Lower leg skin (tissue), 4 donors: Measurements from ENCODE around the gene SCD5. TPM values are rescaled to one million over a fixed set of nuclear protein-coding genes. Genes with fewer than 3 reads are reported as not detected.

Experiments
- DNase-seq, 2 donors: peaks; one replicate each; pipeline ENCODE4 v3.0.0-alpha.2; 2019; ENCODE audit warnings: low spot score in 2 of 2
- H3K4me3 ChIP-seq: fragments of 200-600 bp; sonication (generic); 2 replicates; pipeline ENCODE4 v1.5.1; 2017; ENCODE audit warnings: mild to moderate bottlenecking, low read depth; ENCODE audit not compliant: poor library complexity, severe bottlenecking
- CTCF ChIP-seq, 3 donors: fragments of 450-650 bp; IDR thresholded peaks; one replicate each; pipeline ENCODE4 v1.5.1; 2016; ENCODE audit warnings: antibody characterized with exemption in 3 of 3, mild to moderate bottlenecking in 3 of 3, moderate library complexity in 2 of 3
- POLR2A ChIP-seq, 2 donors: fragments of 450-650 bp; IDR thresholded peaks; one replicate each; pipeline ENCODE4 v1.6.1; 2016 to 2017; ENCODE audit warnings: antibody characterized with exemption in 2 of 2, mild to moderate bottlenecking in 1 of 2, moderate library complexity in 1 of 2
- WGBS, 2 donors: methylation state at CpG; one replicate each; pipeline ENCODE4 v1.1.5; 2018; 5-methylcytosine and 5-hydroxymethylcytosine counted together
- intact Hi-C: fragments of 100-400 bp; cut with DNase I; formaldehyde crosslinking; loops from one replicate; pipeline ENCODE4 v1.15.0; 2023; ENCODE audit warnings: low total_unique reads
- total RNA-seq, 4 donors: library from RNA; depleted of rRNA; stranded (reverse); fragments of >200 nt; gene quantifications; one replicate each; pipeline ENCODE4 v1.1.0, GENCODE V29; 2016

SCD5 gene
- total RNA-seq, 4 donors from 2014 or later = 4.6 to 16.9 (median 11.6) TPM

DNA sequence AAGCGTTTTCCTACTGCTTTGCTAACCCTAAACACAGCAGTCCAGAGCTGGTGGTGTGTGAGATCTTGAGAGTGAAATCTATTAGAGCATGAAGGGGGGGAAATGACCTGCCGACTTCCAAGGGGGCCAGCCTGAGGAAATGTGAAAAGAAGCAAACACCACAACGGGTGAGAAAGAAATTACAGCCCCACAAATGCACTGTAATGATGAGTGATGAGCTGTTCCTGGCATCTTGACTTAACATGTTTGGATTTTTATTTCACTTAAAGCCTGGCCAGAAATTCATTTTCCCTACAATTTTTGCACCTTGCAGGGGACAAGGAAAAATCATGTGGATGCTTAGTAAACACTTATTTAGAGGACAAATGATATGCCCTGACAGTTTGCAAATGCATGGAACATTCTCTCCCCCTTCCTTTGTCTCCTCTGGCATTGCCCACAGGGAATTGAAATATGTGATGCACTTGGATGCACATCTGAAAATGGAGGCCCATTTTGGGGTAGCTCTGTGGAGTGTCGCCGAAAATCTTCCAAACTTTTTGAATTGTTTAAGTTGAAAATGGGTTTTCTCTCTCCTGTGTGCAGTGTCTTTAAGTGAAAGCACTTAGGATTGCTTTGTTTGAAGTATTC lies 152.5 kb downstream of the SCD5 start:
- TF ChIP-seq POLR2A (IDR thresholded peaks at IDR 0.05) (no peak), CTCF (IDR thresholded peaks at IDR 0.05) (no peak)
- intact Hi-C loops = no loop called here
- 47 to 51% methylated on average over 5 of the region's 5 CpGs for WGBS, 2 donors
- no peak for DNase-seq
- no peak overlapping the region for H3K4me3 ChIP-seq

DNA sequence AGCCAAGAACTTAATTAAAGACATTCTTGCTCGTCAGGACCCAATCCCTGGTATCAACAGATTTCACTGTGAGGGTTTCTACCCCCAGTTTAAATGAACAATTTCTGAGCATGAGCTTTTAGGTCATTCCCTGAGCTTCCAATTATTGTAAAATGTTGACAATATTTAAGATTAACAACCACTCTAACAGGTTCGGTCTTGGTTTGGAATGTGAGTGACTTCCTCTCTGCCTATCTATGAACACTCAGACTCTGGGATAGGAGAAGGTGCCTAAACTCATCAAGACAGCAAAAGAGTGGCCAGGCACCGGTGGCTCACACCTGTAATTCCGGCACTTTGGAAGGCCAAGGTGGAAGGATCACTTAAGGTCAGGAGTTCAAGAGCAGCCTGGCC lies 153.9 kb downstream of the SCD5 start:
- TF ChIP-seq POLR2A (IDR thresholded peaks at IDR 0.05) = no peak
- TF ChIP-seq CTCF (IDR thresholded peaks at IDR 0.05) = no peak
- 38 to 49% methylated on average over 4 of the region's 4 CpGs for WGBS, 2 donors
- no peak overlapping the region for H3K4me3 ChIP-seq
- no peak for DNase-seq
- intact Hi-C loops = no loop called here

DNA sequence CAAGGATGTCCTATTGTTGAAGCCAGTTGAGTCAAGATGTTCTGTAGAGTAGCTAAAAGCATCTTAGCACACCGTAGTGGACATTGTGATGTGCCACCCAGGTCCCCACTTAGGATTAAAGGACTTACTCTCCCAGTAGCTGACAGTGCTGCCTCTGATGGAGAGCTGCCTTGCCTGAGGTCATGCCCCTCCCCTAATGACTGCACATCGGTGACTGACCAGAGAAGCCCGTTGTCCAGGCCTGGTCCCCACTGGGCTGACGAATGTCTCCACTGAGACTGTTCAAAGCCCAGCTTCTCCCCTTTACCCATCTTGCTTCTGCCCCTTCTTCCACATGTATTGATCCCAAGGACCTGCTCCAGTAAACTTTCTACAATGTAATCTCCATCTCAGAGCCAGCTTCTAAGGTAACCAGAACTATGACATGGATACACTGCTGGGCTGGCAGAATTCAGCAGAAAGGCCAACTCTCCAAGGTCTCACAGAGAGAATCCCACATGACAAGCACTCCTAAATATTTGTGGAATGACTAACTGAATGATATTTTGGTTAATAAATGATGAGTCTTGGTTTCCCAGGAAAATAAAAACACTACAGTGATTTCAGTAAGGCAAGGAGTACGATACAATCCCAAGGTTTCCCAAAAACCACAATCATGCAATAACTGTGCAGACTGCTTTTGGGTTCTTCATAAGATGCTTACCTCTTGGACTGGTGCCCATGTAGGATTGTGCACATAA lies 154.4 kb downstream of the SCD5 start:
- DNase-seq = no peak
- 80 to 85% methylated on average over 5 of the region's 5 CpGs for WGBS, 2 donors
- intact Hi-C loops = no loop called here
- TF ChIP-seq POLR2A (IDR thresholded peaks at IDR 0.05) = no peak
- no peak for TF ChIP-seq CTCF (IDR thresholded peaks at IDR 0.05)
- H3K4me3 ChIP-seq = no peak overlapping the region

- DNase-seq = no peak
- intact Hi-C loops = no loop called here
- 78 to 86% methylated on average over 7 of the region's 7 CpGs for WGBS, 2 donors
- TF ChIP-seq POLR2A (IDR thresholded peaks at IDR 0.05) (no peak), CTCF (IDR thresholded peaks at IDR 0.05) (no peak)
- no peak overlapping the region for H3K4me3 ChIP-seq
Measured at GRCh38 chr4:82642331-82642730, 156.3 kb downstream of the SCD5 start.

GRCh38 chr4:82640540-82640939 lies 158.1 kb downstream of the SCD5 start:
- intact Hi-C loops = no loop called here
- no peak for TF ChIP-seq CTCF (IDR thresholded peaks at IDR 0.05)
- TF ChIP-seq POLR2A (IDR thresholded peaks at IDR 0.05) = no peak
- 74 to 75% methylated on average over 5 of the region's 5 CpGs for WGBS, 2 donors

More at GRCh38 chr4:82640540-82640939, 158.1 kb downstream of the SCD5 start:
- DNase-seq = no peak
- H3K4me3 ChIP-seq = no peak overlapping the region
